Measurements from ENCODE around the gene NFATC2.

NFATC2 gene

GRCh38 chr20:51585148-51585547, 42.6 kb upstream of the NFATC2 start:
- H2BK15ac ChIP-seq (replicated peaks; ENCODE audit: low read depth) = no peak overlapping the region
- H4K8ac ChIP-seq (ENCODE audit: low read depth, low read length) = no peak overlapping the region
- no peaks in the 10 kb centered on the region for H3K27me3 ChIP-seq (ENCODE audit: insufficient read depth, low read length, poor library complexity)
- no peak overlapping the region for H3K4me3 ChIP-seq (ENCODE audit: low read length)
- H3K9ac ChIP-seq (ENCODE audit: low read length) = no peak overlapping the region
- no peak overlapping the region for H2BK120ac ChIP-seq (ENCODE audit: low read depth, low read length)
- no peak overlapping the region for H3K56ac ChIP-seq (ENCODE audit: low read length)
- no peak overlapping the region for H3K23ac ChIP-seq (ENCODE audit: low read length)
- H3K27ac ChIP-seq (ENCODE audit: low read depth, low read length) = no peak overlapping the region
- WGBS (ENCODE audit: extremely low coverage, insufficient coverage, low lambda C conversion rate) = no CpG with 5 or more reads among the region's 4 CpGs
- no peak overlapping the region for H2AK5ac ChIP-seq (ENCODE audit: low read length)
- no peak overlapping the region for H4K5ac ChIP-seq (ENCODE audit: low read length)
- H3K4me1 ChIP-seq (ENCODE audit: control insufficient read depth, low read depth, low read length) = no peaks in the 10 kb centered on the region
- H3K79me2 ChIP-seq (ENCODE audit: control insufficient read depth, insufficient read depth, low read length) = no peaks in the 10 kb centered on the region
- H3K36me3 ChIP-seq (ENCODE audit: control insufficient read depth, insufficient read depth, low read length) = no peaks in the 10 kb centered on the region
- H3K79me1 ChIP-seq (ENCODE audit: low read length) = no peaks in the 10 kb centered on the region
- H3K4ac ChIP-seq (ENCODE audit: low read depth, low read length) = no peak overlapping the region
- H3K18ac ChIP-seq (ENCODE audit: low read length) = no peak overlapping the region
- no peak overlapping the region for H2BK5ac ChIP-seq (ENCODE audit: low read length)
- H3K4me2 ChIP-seq (ENCODE audit: low read length) = no peak overlapping the region
- no peak for DNase-seq

GRCh38 chr20:51584737-51585136, 42.2 kb upstream of the NFATC2 start:
- H3K18ac ChIP-seq (ENCODE audit: low read length) = no peak overlapping the region
- no peaks in the 10 kb centered on the region for H3K79me1 ChIP-seq (ENCODE audit: low read length)

GRCh38 chr20:51584116-51584515, 41.6 kb upstream of the NFATC2 start:
- no peak for DNase-seq
- Histone ChIP-seq H3K4me3 (ENCODE audit: low read length) (no peak overlapping the region), H3K4ac (ENCODE audit: low read depth, low read length) (no peak overlapping the region), H3K79me2 (ENCODE audit: control insufficient read depth, insufficient read depth, low read length) (no peaks in the 10 kb centered on the region), H3K4me1 (ENCODE audit: control insufficient read depth, low read depth, low read length) (no peaks in the 10 kb centered on the region), H4K8ac (ENCODE audit: low read depth, low read length) (no peak overlapping the region), H3K27me3 (ENCODE audit: insufficient read depth, low read length, poor library complexity) (no peaks in the 10 kb centered on the region), H3K9ac (ENCODE audit: low read length) (no peak overlapping the region), H2BK5ac (ENCODE audit: low read length) (no peak overlapping the region), H4K5ac (ENCODE audit: low read length) (no peak overlapping the region), H3K56ac (ENCODE audit: low read length) (no peak overlapping the region), H3K18ac (ENCODE audit: low read length) (no peak overlapping the region), H2AK5ac (ENCODE audit: low read length) (no peak overlapping the region), H3K4me2 (ENCODE audit: low read length) (no peak overlapping the region), H3K23ac (ENCODE audit: low read length) (no peak overlapping the region), H2BK120ac (ENCODE audit: low read depth, low read length) (no peak overlapping the region), H3K79me1 (ENCODE audit: low read length) (no peaks in the 10 kb centered on the region), H3K27ac (ENCODE audit: low read depth, low read length) (no peak overlapping the region), H2BK15ac (replicated peaks; ENCODE audit: low read depth) (no peak overlapping the region), H3K36me3 (ENCODE audit: control insufficient read depth, insufficient read depth, low read length) (no peaks in the 10 kb centered on the region)
- WGBS (ENCODE audit: extremely low coverage, insufficient coverage, low lambda C conversion rate) = no CpG with 5 or more reads among the region's 8 CpGs

More at GRCh38 chr20:51584737-51585136, 42.2 kb upstream of the NFATC2 start:
- Histone ChIP-seq H3K9ac (ENCODE audit: low read length) (no peak overlapping the region), H3K36me3 (ENCODE audit: control insufficient read depth, insufficient read depth, low read length) (no peaks in the 10 kb centered on the region), H3K27ac (ENCODE audit: low read depth, low read length) (no peak overlapping the region), H2BK5ac (ENCODE audit: low read length) (no peak overlapping the region), H3K56ac (ENCODE audit: low read length) (no peak overlapping the region), H3K4me2 (ENCODE audit: low read length) (no peak overlapping the region), H3K79me2 (ENCODE audit: control insufficient read depth, insufficient read depth, low read length) (no peaks in the 10 kb centered on the region), H4K5ac (ENCODE audit: low read length) (no peak overlapping the region), H2BK120ac (ENCODE audit: low read depth, low read length) (no peak overlapping the region), H3K27me3 (ENCODE audit: insufficient read depth, low read length, poor library complexity) (no peaks in the 10 kb centered on the region), H4K8ac (ENCODE audit: low read depth, low read length) (no peak overlapping the region), H3K4ac (ENCODE audit: low read depth, low read length) (no peak overlapping the region), H3K4me1 (ENCODE audit: control insufficient read depth, low read depth, low read length) (no peaks in the 10 kb centered on the region), H3K4me3 (ENCODE audit: low read length) (no peak overlapping the region), H2AK5ac (ENCODE audit: low read length) (no peak overlapping the region), H3K23ac (ENCODE audit: low read length) (no peak overlapping the region), H2BK15ac (replicated peaks; ENCODE audit: low read depth) (no peak overlapping the region)
- no peak for DNase-seq
- WGBS (ENCODE audit: extremely low coverage, insufficient coverage, low lambda C conversion rate) = no CpG with 5 or more reads among the region's 4 CpGs

- Histone ChIP-seq H3K4me2 (ENCODE audit: low read length) (no peak overlapping the region), H4K8ac (ENCODE audit: low read depth, low read length) (no peak overlapping the region), H3K18ac (ENCODE audit: low read length) (no peak overlapping the region), H3K36me3 (ENCODE audit: control insufficient read depth, insufficient read depth, low read length) (no peaks in the 10 kb centered on the region), H3K4me3 (ENCODE audit: low read length) (no peak overlapping the region), H2AK5ac (ENCODE audit: low read length) (no peak overlapping the region), H2BK120ac (ENCODE audit: low read depth, low read length) (no peak overlapping the region), H2BK15ac (replicated peaks; ENCODE audit: low read depth) (no peak overlapping the region), H4K5ac (ENCODE audit: low read length) (no peak overlapping the region), H2BK5ac (ENCODE audit: low read length) (no peak overlapping the region), H3K79me1 (ENCODE audit: low read length) (no peaks in the 10 kb centered on the region), H3K56ac (ENCODE audit: low read length) (no peak overlapping the region), H3K23ac (ENCODE audit: low read length) (no peak overlapping the region), H3K79me2 (ENCODE audit: control insufficient read depth, insufficient read depth, low read length) (no peaks in the 10 kb centered on the region), H3K27me3 (ENCODE audit: insufficient read depth, low read length, poor library complexity) (no peaks in the 10 kb centered on the region), H3K4ac (ENCODE audit: low read depth, low read length) (no peak overlapping the region), H3K4me1 (ENCODE audit: control insufficient read depth, low read depth, low read length) (no peaks in the 10 kb centered on the region), H3K27ac (ENCODE audit: low read depth, low read length) (no peak overlapping the region), H3K9ac (ENCODE audit: low read length) (no peak overlapping the region)
- DNase-seq = no peak
- WGBS (ENCODE audit: extremely low coverage, insufficient coverage, low lambda C conversion rate) = no CpG with 5 or more reads among the region's 14 CpGs
Observed at GRCh38 chr20:51583499-51583898, 41.0 kb upstream of the NFATC2 start.

GRCh38 chr20:51583073-51583472, 40.6 kb upstream of the NFATC2 start:
- H2AK5ac ChIP-seq (ENCODE audit: low read length) = no peak overlapping the region

GRCh38 chr20:51581571-51581970, 39.1 kb upstream of the NFATC2 start:
- Histone ChIP-seq H2BK15ac (replicated peaks; ENCODE audit: low read depth) (no peak overlapping the region), H3K27me3 (ENCODE audit: insufficient read depth, low read length, poor library complexity) (no peaks in the 10 kb centered on the region), H3K9ac (ENCODE audit: low read length) (no peak overlapping the region), H3K23ac (ENCODE audit: low read length) (no peak overlapping the region), H3K56ac (ENCODE audit: low read length) (no peak overlapping the region), H2AK5ac (ENCODE audit: low read length) (no peak overlapping the region), H3K4ac (ENCODE audit: low read depth, low read length) (no peak overlapping the region), H3K36me3 (ENCODE audit: control insufficient read depth, insufficient read depth, low read length) (no peaks in the 10 kb centered on the region), H3K4me1 (ENCODE audit: control insufficient read depth, low read depth, low read length) (no peaks in the 10 kb centered on the region), H4K5ac (ENCODE audit: low read length) (no peak overlapping the region), H3K79me1 (ENCODE audit: low read length) (no peaks in the 10 kb centered on the region), H3K18ac (ENCODE audit: low read length) (no peak overlapping the region), H2BK5ac (ENCODE audit: low read length) (no peak overlapping the region), H3K4me2 (ENCODE audit: low read length) (no peak overlapping the region), H2BK120ac (ENCODE audit: low read depth, low read length) (no peak overlapping the region), H3K27ac (ENCODE audit: low read depth, low read length) (no peak overlapping the region), H3K4me3 (ENCODE audit: low read length) (no peak overlapping the region), H3K79me2 (ENCODE audit: control insufficient read depth, insufficient read depth, low read length) (no peaks in the 10 kb centered on the region), H4K8ac (ENCODE audit: low read depth, low read length) (no peak overlapping the region)
- DNase-seq = no peak

More at GRCh38 chr20:51583073-51583472, 40.6 kb upstream of the NFATC2 start:
- no peak overlapping the region for H4K5ac ChIP-seq (ENCODE audit: low read length)
- no peak overlapping the region for H2BK15ac ChIP-seq (replicated peaks; ENCODE audit: low read depth)
- H2BK5ac ChIP-seq (ENCODE audit: low read length) = no peak overlapping the region
- H3K23ac ChIP-seq (ENCODE audit: low read length) = no peak overlapping the region
- DNase-seq = no peak
- no peak overlapping the region for H3K4me3 ChIP-seq (ENCODE audit: low read length)
- no peak overlapping the region for H3K4me2 ChIP-seq (ENCODE audit: low read length)
- no peaks in the 10 kb centered on the region for H3K27me3 ChIP-seq (ENCODE audit: insufficient read depth, low read length, poor library complexity)
- no peaks in the 10 kb centered on the region for H3K4me1 ChIP-seq (ENCODE audit: control insufficient read depth, low read depth, low read length)
- H3K27ac ChIP-seq (ENCODE audit: low read depth, low read length) = no peak overlapping the region
- no peak overlapping the region for H2BK120ac ChIP-seq (ENCODE audit: low read depth, low read length)
- no peaks in the 10 kb centered on the region for H3K79me2 ChIP-seq (ENCODE audit: control insufficient read depth, insufficient read depth, low read length)
- no peak overlapping the region for H3K56ac ChIP-seq (ENCODE audit: low read length)
- H4K8ac ChIP-seq (ENCODE audit: low read depth, low read length) = no peak overlapping the region
- WGBS (ENCODE audit: extremely low coverage, insufficient coverage, low lambda C conversion rate) = no CpG with 5 or more reads among the region's 13 CpGs
- no peaks in the 10 kb centered on the region for H3K36me3 ChIP-seq (ENCODE audit: control insufficient read depth, insufficient read depth, low read length)
- no peak overlapping the region for H3K4ac ChIP-seq (ENCODE audit: low read depth, low read length)
- H3K79me1 ChIP-seq (ENCODE audit: low read length) = no peaks in the 10 kb centered on the region
- no peak overlapping the region for H3K18ac ChIP-seq (ENCODE audit: low read length)
- no peak overlapping the region for H3K9ac ChIP-seq (ENCODE audit: low read length)
